Upper lobe of left lung (tissue), 6 donors: ENCODE data around the gene ZNF467. TPM values are rescaled to one million over a fixed set of nuclear protein-coding genes. Genes with fewer than 3 reads are reported as not detected.

ENCODE experiments used
- ATAC-seq, 2 donors: fragments of 200-7000 bp; cut with Tn5 transposase; one replicate each; pipeline ENCODE4 v1.9.1; 2022; ENCODE audit warnings: mild to moderate bottlenecking in 2 of 2, moderate library complexity in 2 of 2; ENCODE audit not compliant: low FRiP score in 2 of 2
- DNase-seq, 2 donors: peaks; one replicate each; pipeline ENCODE4 v3.0.0-alpha.2; 2019 to 2020
- H3K27ac ChIP-seq, 4 donors: fragments of 200-600 bp; sonication (generic); one replicate each; pipeline ENCODE4 v1.5.1; 2016 to 2019
- H3K27me3 ChIP-seq, 4 donors: fragments of 200-600 bp; sonication (generic); one replicate each; pipeline ENCODE4 v1.5.1; 2017 to 2019
- H3K36me3 ChIP-seq, 4 donors: fragments of 200-600 bp; sonication (generic); one replicate each; pipeline ENCODE4 v1.5.1; 2016 to 2019
- H3K4me1 ChIP-seq, 4 donors: fragments of 200-600 bp; sonication (generic); one replicate each; pipeline ENCODE4 v1.5.1; 2018 to 2019
- H3K4me3 ChIP-seq, 4 donors: fragments of 200-600 bp; sonication (generic); one replicate each; pipeline ENCODE4 v1.5.1; 2017 to 2019; ENCODE audit warnings: mild to moderate bottlenecking in 2 of 4, moderate library complexity in 1 of 4
- H3K9me3 ChIP-seq, 4 donors: fragments of 200-600 bp; sonication (generic); one replicate each; pipeline ENCODE4 v1.5.1; 2018 to 2019
- EP300 ChIP-seq, 4 donors: sonication (generic); formaldehyde crosslinking; IDR thresholded peaks; one replicate each; pipeline ENCODE4 v1.5.1; 2017; ENCODE audit warnings: antibody characterized with exemption in 4 of 4, control low read depth in 2 of 4
- POLR2A ChIP-seq, 4 donors: fragments of 450-650 bp; IDR thresholded peaks; one replicate each; pipeline ENCODE4 v1.5.1; 2016 to 2017; ENCODE audit warnings: antibody characterized with exemption in 4 of 4, mild to moderate bottlenecking in 2 of 4
- POLR2AphosphoS5 ChIP-seq, 2 donors: sonication (generic); formaldehyde crosslinking; IDR thresholded peaks; one replicate each; pipeline ENCODE4 v1.5.1; 2017; ENCODE audit warnings: antibody characterized with exemption in 2 of 2
- WGBS, 2 donors: methylation state at CpG; one replicate each; pipeline ENCODE4 v1.1.5; 2017 to 2018; 5-methylcytosine and 5-hydroxymethylcytosine counted together
- total RNA-seq, 6 donors: library from RNA; depleted of rRNA in 4 of 6; stranded (reverse); fragments of >200 nt in 4 of 6; gene quantifications; one replicate each; pipeline versions ENCODE4 v1.1.0 to v1.2.1, GENCODE V29; 2016 to 2021
- TF ChIP-seq, protein P1 (sequence below), 6 experiments: fragments of 450-650 bp in 4 of 6; fragments of 200-600 bp in 2 of 6; sonication (generic) in 2 of 6; IDR thresholded peaks; one replicate each; pipeline ENCODE4 v1.5.1; 2016 to 2019; ENCODE audit warnings: antibody characterized with exemption in 6 of 6
- donor health status: DM: no; HTN: no; CAD: no; lungs with moderate emphysema.
- donor health status: DM: no; HTN: yes; CAD: no; lungs with severe emphysema.

Gene ZNF467
- total RNA-seq, 6 donors from 2014 or later: 8.2 to 41.2 (median 17.4) TPM

DNA sequence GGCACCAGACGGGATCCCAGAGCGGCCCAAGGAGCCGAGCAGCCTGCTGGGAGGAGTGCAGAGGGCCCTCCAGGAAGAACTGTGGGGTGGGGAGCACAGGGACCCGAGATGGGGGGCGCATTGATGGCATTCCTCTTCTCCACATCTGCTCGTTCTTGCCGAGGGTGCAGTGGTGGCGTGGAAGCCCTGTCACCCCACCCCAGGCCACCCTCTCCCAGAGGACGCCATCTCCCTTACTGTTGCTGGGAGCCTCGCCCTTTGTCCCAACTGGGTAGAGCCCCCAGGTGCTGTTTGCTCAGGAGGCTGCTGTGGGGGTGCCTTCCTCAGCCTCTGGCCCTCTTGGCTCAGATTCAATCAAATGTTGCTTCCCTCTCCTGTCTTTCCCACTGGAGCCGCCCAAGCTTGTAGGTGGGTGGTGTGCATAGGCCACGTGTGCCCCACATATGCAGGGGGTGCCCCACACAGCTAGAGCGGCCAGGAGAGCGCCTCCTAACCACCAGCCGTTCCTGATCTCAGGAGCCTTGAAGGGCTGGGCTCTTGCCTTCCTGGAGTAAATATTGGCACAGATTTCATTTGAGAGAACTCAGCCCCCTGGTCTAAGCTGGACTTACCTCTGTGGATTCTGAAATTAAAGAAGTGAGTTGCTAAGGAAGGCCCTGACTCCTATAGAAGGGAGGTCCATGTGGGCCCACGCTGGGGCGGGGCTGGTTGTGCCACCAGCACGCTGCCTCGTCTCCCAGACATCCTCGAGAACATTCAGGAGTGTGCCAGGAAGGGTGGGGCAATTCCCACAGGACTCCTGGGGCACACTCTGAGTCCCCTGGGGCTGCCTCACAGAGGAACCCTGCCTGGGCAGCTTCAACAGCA, 39.2 kb downstream of the ZNF467 start:
- H3K9me3 ChIP-seq: no peaks in the 10 kb centered on the region
- H3K27ac ChIP-seq: no peak overlapping the region
- TF ChIP-seq, protein P1, sequence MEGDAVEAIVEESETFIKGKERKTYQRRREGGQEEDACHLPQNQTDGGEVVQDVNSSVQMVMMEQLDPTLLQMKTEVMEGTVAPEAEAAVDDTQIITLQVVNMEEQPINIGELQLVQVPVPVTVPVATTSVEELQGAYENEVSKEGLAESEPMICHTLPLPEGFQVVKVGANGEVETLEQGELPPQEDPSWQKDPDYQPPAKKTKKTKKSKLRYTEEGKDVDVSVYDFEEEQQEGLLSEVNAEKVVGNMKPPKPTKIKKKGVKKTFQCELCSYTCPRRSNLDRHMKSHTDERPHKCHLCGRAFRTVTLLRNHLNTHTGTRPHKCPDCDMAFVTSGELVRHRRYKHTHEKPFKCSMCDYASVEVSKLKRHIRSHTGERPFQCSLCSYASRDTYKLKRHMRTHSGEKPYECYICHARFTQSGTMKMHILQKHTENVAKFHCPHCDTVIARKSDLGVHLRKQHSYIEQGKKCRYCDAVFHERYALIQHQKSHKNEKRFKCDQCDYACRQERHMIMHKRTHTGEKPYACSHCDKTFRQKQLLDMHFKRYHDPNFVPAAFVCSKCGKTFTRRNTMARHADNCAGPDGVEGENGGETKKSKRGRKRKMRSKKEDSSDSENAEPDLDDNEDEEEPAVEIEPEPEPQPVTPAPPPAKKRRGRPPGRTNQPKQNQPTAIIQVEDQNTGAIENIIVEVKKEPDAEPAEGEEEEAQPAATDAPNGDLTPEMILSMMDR (IDR thresholded peaks at IDR 0.05): no peak
- no peak for TF ChIP-seq POLR2A (IDR thresholded peaks at IDR 0.05)
- no peak for TF ChIP-seq POLR2AphosphoS5 (IDR thresholded peaks at IDR 0.05)
- no peak for TF ChIP-seq EP300 (IDR thresholded peaks at IDR 0.05)
- DNase-seq (no peak), ATAC-seq (no peak)
- no peak overlapping the region for H3K4me3 ChIP-seq
- H3K27me3 ChIP-seq: no peaks in the 10 kb centered on the region
- peaks cover 0 to 5% (median 0%) of the 10 kb centered on the region in 4 donors for H3K4me1 ChIP-seq
- WGBS, 2 donors: 79 to 83% methylated on average over 18 to 20 of the region's 20 CpGs
- peaks cover 0 to 49% (median 22%) of the 10 kb centered on the region in 4 donors for H3K36me3 ChIP-seq

DNA sequence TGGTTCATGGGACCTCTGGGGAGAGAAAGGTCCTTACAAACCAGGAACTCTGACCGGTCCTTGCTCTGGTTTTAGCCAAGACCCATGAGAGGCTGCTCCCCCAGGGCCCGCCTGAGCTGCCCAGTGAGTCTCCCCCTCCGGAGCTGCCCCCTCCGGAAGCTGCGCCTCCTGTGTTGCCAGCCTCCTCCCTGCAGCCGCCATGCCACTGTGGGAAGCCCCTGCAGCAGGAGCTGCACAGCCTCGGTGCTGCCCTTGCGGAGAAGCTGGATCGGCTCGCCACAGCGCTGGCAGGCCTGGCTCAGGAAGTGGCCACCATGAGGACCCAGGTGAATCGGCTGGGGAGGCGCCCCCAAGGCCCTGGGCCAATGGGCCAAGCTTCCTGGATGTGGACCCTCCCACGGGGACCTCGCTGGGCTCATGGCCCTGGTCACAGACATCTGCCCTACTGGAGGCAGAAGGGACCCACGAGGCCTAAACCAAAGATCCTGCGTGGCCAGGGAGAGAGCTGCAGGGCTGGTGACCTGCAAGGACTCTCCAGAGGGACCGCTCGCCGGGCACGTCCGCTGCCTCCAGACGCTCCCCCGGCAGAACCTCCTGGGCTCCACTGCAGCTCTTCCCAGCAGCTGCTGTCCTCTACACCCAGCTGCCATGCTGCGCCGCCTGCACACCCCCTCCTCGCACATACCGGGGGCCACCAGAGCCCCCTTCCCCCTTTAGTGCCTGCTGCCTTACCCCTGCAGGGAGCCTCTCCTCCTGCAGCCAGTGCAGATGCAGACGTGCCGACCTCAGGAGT, 40.1 kb downstream of the ZNF467 start:
- 93 to 99% methylated on average over 13 to 30 of the region's 30 CpGs for WGBS, 2 donors
- ATAC-seq (no peak), DNase-seq (peak in 1 of 2 donors; percentile 76)
- H3K36me3 ChIP-seq: peaks cover 4 to 57% (median 28%) of the 10 kb centered on the region in 4 donors
- H3K4me1 ChIP-seq: peaks cover 0 to 5% (median 0%) of the 10 kb centered on the region in 4 donors
- H3K27me3 ChIP-seq: no peaks in the 10 kb centered on the region
- no peak overlapping the region for H3K27ac ChIP-seq
- H3K9me3 ChIP-seq: no peaks in the 10 kb centered on the region
- TF ChIP-seq, protein P1 (IDR thresholded peaks at IDR 0.05): no peak
- TF ChIP-seq EP300 (IDR thresholded peaks at IDR 0.05): no peak
- no peak for TF ChIP-seq POLR2AphosphoS5 (IDR thresholded peaks at IDR 0.05)
- TF ChIP-seq POLR2A (IDR thresholded peaks at IDR 0.05): no peak
- no peak overlapping the region for H3K4me3 ChIP-seq

- no peak overlapping the region for H3K27ac ChIP-seq
- H3K27me3 ChIP-seq: no peaks in the 10 kb centered on the region
- no peaks in the 10 kb centered on the region for H3K9me3 ChIP-seq
- no peak for ATAC-seq
- TF ChIP-seq POLR2AphosphoS5 (IDR thresholded peaks at IDR 0.05): no peak
- no peak for TF ChIP-seq EP300 (IDR thresholded peaks at IDR 0.05)
- TF ChIP-seq, protein P1 (IDR thresholded peaks at IDR 0.05): no peak
- TF ChIP-seq POLR2A (IDR thresholded peaks at IDR 0.05): no peak
- peaks cover 0 to 5% (median 0%) of the 10 kb centered on the region in 4 donors for H3K4me1 ChIP-seq
- peaks cover 4 to 65% (median 32%) of the 10 kb centered on the region in 4 donors for H3K36me3 ChIP-seq
- no peak overlapping the region for H3K4me3 ChIP-seq
- no peak for DNase-seq
- 87 to 90% methylated on average over 3 to 7 of the region's 7 CpGs for WGBS, 2 donors
Measured at GRCh38 chr7:149732611-149733010, 40.8 kb downstream of the ZNF467 start.

DNA sequence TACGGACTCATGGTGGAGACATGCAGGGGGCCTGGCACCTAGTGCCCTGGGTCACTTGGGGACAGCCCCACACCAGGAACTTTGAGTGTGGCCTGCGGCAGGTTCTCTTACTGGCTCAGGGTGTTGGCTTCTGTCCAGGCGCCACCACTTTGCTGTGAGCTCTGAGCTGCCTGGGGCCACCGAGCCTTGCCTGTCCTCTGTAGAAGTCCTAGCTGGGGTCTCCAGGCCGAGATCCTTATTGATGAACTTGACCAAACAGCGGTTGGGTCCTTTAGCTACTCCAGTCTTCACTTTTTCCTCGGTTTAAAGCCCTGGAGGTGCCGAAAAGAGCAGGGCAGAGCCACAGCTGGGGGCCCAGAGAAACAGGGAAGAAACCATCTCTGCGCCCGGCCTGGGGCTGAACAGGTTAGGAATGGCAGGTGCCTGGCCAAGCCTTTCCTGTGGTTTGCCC, 41.3 kb downstream of the ZNF467 start:
- Histone ChIP-seq H3K27ac (no peak overlapping the region), H3K36me3 (peaks cover 4 to 68% (median 34%) of the 10 kb centered on the region in 4 donors), H3K27me3 (no peaks in the 10 kb centered on the region), H3K9me3 (no peaks in the 10 kb centered on the region), H3K4me3 (no peak overlapping the region), H3K4me1 (peaks cover 0 to 5% (median 0%) of the 10 kb centered on the region in 4 donors)
- WGBS, 2 donors: 90 to 94% methylated on average over 7 to 10 of the region's 10 CpGs
- no peak for DNase-seq
- no peak for ATAC-seq
- TF ChIP-seq, protein P1 (IDR thresholded peaks at IDR 0.05): no peak
- no peak for TF ChIP-seq EP300 (IDR thresholded peaks at IDR 0.05)
- TF ChIP-seq POLR2A (IDR thresholded peaks at IDR 0.05): no peak
- no peak for TF ChIP-seq POLR2AphosphoS5 (IDR thresholded peaks at IDR 0.05)
